Muscle layer of colon (tissue), 2 donors: Measurements from ENCODE around the gene TEKT5.

Experiments used
- H3K27ac ChIP-seq: one replicate; pipeline ENCODE4 v1.7.0; 2013; ENCODE audit warnings: low read depth, mild to moderate bottlenecking, low read length, moderate library complexity
- H3K27me3 ChIP-seq, 2 donors: one replicate each; pipeline ENCODE4 v1.7.0; 2013; ENCODE audit warnings: low read length in 2 of 2, mild to moderate bottlenecking in 2 of 2; ENCODE audit not compliant: insufficient read depth in 2 of 2, control insufficient read depth in 1 of 2
- H3K36me3 ChIP-seq: one replicate; pipeline ENCODE4 v1.7.0; 2013; ENCODE audit warnings: mild to moderate bottlenecking, low read length; ENCODE audit not compliant: insufficient read depth
- H3K4me1 ChIP-seq: one replicate; pipeline ENCODE4 v1.7.0; 2013; ENCODE audit warnings: mild to moderate bottlenecking, low read length; ENCODE audit not compliant: insufficient read depth
- H3K4me3 ChIP-seq, 2 donors: one replicate each; pipeline ENCODE4 v1.7.0; 2013; ENCODE audit warnings: low read length in 2 of 2, low read depth in 1 of 2, mild to moderate bottlenecking in 1 of 2, moderate library complexity in 1 of 2
- H3K9ac ChIP-seq: one replicate; pipeline ENCODE4 v1.7.0; 2013; ENCODE audit warnings: low read length
- H3K9me3 ChIP-seq: one replicate; pipeline ENCODE4 v1.7.0; 2013; ENCODE audit warnings: mild to moderate bottlenecking, low read length
- donor health status: abdominal sarcoma.
- donor health status: Adenocarcinoma of cecum.

TEKT5 gene

DNA sequence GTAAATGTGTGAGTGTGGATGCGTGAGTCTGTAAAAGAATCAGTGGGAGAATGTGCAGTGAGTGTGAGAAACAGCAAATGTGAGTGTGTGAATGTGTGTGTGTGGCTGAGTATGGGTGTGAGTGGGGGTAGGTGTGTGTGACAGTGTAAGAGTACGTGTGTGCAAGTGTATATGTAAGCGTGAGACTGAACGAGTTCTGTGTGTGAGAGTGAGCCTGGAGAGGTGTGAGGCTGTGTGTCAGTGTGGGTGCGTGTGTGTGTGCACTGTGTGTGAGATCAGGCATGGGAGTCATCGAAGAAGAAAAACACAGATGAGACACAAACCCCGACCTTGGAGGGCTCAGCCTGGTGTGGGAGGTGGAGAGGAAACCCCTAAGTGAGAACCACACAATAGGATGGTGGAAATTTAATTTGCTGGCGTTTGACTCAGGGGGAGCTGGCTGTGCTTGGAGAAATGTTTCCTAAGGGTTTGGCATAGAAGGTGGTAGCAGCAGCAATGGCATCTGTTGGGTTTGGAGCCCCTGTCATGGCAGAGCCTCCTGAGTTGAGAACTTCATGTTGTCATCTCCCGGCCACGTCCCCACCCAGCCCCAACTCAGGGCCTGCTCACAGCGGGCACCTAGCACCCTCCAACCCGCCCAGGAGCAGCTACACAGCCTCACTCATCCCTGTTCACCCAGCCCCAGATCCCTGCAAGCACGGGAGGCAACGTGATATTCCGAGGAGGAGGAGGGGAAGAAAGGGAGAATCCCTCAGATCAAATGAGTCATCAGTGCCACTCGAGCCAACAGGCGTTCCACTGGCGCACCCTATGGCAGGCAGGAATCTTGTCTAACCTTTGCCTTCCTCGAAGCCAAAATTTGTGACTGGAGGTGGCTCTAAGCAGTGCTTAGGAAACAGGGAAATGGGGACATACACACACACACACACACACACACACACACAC is 34.6 kb upstream of the TEKT5 start:
- no peaks in the 10 kb centered on the region for H3K4me1 ChIP-seq
- H3K9ac ChIP-seq, result no peak overlapping the region

DNA sequence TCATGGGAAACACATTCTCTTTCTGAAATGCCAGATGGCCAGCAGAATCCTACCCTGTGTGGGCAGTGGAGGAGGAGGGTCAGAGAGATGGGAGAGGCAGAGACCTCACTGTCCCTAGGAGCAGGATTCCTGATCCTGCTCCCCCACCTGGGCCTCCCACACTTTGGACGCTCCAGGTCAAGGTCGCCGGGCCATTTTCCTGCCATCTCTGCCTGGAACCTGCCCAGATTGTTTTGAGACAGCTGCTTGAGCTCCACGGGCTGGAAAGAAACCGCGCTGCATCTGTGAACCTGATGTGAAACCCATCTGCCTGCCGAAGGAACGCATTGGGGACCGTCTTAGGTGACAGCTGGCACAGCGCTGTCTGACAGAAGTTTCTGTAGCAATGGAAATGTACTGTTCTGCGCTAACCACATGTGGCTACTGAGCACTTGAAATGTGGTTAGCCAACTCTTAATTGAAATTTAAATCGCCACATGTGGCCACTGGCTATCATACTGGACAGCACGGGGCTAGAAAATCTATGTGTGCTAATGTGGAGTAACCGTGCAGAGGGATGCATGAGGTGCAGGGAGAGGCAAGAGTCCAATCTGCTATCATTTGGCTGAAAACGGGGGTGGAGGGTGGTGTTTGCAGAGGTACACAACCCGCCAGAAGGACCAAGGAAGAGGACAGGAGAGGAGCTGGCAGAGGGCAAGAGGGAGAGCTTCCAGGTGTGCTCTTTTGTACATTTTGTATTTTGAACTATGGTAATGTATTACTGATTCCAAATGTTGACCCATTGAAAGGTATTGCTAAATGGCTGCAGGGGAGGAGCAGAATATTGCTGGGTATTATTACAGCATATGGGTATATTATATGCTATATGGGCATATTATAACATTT is 33.5 kb upstream of the TEKT5 start:
- Histone ChIP-seq H3K36me3 (no peaks in the 10 kb centered on the region), H3K4me1 (no peaks in the 10 kb centered on the region), H3K9ac (no peak overlapping the region), H3K4me3 (no peak overlapping the region), H3K27me3 (no peaks in the 10 kb centered on the region), H3K27ac (no peak overlapping the region), H3K9me3 (no peaks in the 10 kb centered on the region)

More for the DNA sequence above, 34.6 kb upstream of the TEKT5 start:
- H3K27me3 ChIP-seq, result no peaks in the 10 kb centered on the region
- no peak overlapping the region for H3K4me3 ChIP-seq
- H3K9me3 ChIP-seq, result no peaks in the 10 kb centered on the region
- H3K27ac ChIP-seq, result no peak overlapping the region
- H3K36me3 ChIP-seq, result no peaks in the 10 kb centered on the region

DNA sequence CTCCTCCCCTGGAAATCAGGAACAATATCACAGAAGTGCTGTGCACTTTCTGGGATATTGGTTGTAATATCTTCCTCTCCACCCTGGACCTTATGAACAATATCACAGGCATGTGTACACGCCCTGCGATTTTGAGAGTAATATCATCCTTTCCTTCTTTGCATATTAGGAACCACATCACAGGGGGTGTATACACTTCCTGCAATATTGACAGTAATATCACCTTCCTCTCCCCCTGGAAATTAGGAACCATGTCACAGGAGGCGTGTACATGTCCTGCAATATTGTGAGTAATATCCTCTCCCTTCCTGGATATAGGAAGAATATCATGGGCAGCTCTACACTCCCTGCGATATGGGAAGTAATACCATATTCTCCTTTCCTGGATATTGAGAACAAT is 14.2 kb upstream of the TEKT5 start:
- Histone ChIP-seq H3K9me3 (no peaks in the 10 kb centered on the region), H3K27ac (no peak overlapping the region), H3K4me3 (no peak overlapping the region), H3K4me1 (no peaks in the 10 kb centered on the region), H3K9ac (no peak overlapping the region), H3K36me3 (no peaks in the 10 kb centered on the region), H3K27me3 (no peaks in the 10 kb centered on the region)

DNA sequence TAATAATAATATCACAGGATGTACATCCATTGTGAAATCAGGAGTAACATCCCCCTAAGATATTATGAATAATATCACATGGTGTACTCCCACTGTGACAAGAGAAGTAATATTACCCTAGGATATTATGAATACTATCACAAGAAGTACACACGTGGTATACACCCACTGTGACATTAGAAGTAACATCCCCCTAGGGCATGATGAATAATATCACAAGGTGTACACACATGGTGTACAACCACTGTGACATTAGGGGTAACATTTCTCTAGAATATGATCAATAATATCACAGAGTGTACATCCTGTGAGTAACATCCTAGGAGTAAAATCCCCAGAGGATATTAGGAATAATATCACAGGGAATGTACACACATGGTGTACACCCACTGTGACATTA is 5.0 kb upstream of the TEKT5 start:
- Histone ChIP-seq H3K4me3 (no peak overlapping the region), H3K9ac (no peak overlapping the region), H3K4me1 (no peaks in the 10 kb centered on the region), H3K27me3 (no peaks in the 10 kb centered on the region), H3K36me3 (no peaks in the 10 kb centered on the region), H3K27ac (no peak overlapping the region), H3K9me3 (no peaks in the 10 kb centered on the region)

DNA sequence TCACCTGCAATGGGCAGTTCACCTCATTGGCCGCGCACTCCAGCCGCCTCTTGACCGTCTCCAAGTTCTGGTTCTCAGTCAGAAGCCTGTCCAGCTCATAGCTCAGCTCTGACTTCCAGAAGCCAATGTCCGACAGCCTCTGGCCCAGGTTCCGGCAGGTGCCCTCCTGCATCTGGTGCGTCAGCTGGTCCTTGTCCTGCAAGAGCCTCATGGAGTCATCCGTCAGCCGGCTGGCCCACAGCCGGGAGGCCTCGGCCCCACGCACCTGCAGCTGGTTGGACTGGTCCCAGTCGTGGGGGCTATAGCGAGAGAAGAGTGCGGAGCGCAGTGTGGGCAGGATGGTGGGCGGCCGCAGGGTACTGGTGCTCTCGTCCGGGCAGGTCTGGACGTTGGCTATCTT is 424 bp downstream of the TEKT5 start:
- no peaks in the 10 kb centered on the region for H3K36me3 ChIP-seq
- no peak overlapping the region for H3K27ac ChIP-seq
- H3K4me3 ChIP-seq, result no peak overlapping the region
- H3K9ac ChIP-seq, result no peak overlapping the region
- H3K27me3 ChIP-seq, result no peaks in the 10 kb centered on the region
- no peaks in the 10 kb centered on the region for H3K4me1 ChIP-seq
- no peaks in the 10 kb centered on the region for H3K9me3 ChIP-seq

DNA sequence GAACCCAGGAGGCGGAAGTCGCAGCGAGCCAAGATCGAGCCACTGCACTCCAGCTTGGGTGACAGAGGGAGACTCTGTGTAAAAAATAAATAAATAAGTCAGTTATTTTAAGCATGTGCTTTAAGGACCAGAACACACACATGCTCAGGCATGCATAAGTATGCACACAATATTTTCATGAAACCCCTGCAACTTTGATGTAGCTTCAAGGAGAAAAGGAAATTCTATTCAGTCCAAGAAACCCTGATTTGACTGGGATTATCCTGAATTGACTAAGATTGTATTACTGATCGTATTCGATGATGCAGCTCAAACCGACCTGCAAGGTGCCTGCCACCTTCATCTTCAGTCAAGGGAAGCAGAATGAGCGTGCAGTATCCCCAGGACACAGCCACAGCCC is 841 bp downstream of the TEKT5 start:
- Histone ChIP-seq H3K4me3 (no peak overlapping the region), H3K36me3 (no peaks in the 10 kb centered on the region), H3K27ac (no peak overlapping the region), H3K4me1 (no peaks in the 10 kb centered on the region), H3K9me3 (no peaks in the 10 kb centered on the region), H3K27me3 (no peaks in the 10 kb centered on the region), H3K9ac (no peak overlapping the region)

DNA sequence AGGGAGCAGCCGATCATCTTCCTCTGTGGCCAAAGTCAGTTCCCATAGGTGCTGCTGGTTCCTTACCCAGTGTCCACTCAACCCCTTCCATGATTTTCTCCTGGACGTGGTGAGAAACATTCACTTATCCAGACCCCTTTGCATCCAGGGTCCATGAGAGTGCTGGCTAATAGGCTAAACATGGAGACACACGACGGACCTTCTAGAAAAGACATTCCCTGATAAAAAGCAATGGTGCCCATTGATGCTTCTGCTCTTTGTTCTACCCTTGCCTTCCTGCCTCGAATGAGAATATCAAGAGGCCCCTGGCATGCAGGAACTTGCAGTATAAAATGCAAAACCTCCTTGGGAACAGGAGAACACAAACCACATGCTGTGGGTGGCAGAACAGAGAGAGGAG is 2.3 kb downstream of the TEKT5 start:
- H3K4me3 ChIP-seq, result no peak overlapping the region
- no peak overlapping the region for H3K27ac ChIP-seq
- no peak overlapping the region for H3K9ac ChIP-seq
- H3K27me3 ChIP-seq, result no peaks in the 10 kb centered on the region
- H3K4me1 ChIP-seq, result no peaks in the 10 kb centered on the region
- H3K9me3 ChIP-seq, result no peaks in the 10 kb centered on the region
- no peaks in the 10 kb centered on the region for H3K36me3 ChIP-seq

DNA sequence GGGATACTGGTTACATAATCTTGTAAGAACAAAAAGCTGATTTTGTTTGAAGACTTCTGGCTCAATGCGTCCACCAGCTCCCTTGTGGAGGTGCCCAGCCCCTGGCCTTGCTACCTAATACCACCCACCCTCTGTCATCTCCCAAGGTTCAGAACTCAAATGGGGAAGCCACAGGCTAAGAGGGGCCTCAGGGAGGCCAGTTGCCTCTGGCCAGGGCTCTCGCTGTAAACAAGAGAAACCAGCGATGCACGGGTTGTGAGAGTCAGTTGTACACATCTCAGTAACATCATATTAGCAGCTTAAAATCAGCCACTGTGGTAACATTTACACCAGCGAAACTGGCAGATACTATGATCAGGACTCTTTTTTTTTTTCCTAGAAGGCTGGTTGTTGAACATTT is 6.0 kb downstream of the TEKT5 start:
- no peak overlapping the region for H3K27ac ChIP-seq
- H3K4me1 ChIP-seq, result no peaks in the 10 kb centered on the region
- H3K9me3 ChIP-seq, result no peaks in the 10 kb centered on the region
- H3K36me3 ChIP-seq, result no peaks in the 10 kb centered on the region
- no peaks in the 10 kb centered on the region for H3K27me3 ChIP-seq
- no peak overlapping the region for H3K9ac ChIP-seq
- H3K4me3 ChIP-seq, result no peak overlapping the region

DNA sequence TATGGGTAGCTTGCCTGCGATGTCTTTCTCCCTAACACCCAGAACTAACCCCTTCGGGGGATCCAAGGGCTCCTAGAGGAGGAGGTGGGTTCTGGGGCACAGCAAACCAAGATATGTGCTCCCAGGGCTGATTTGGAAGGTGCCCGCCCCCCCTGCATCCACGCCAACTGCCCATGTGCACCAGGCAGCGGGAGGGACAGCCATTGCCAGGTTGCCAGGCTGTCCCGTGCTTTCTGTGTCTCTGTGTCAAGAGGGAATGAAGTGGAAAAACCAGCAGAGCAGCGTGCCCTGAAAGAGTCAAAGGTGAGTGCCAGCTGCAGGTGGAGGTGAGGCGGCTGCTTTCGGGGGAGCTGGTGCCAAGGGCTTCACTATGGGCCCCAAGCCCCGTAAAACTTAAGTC is 6.4 kb downstream of the TEKT5 start:
- H3K4me1 ChIP-seq, result no peaks in the 10 kb centered on the region
- H3K27me3 ChIP-seq, result no peaks in the 10 kb centered on the region
- H3K9me3 ChIP-seq, result no peaks in the 10 kb centered on the region
- no peak overlapping the region for H3K9ac ChIP-seq
- H3K36me3 ChIP-seq, result no peaks in the 10 kb centered on the region
- H3K4me3 ChIP-seq, result no peak overlapping the region
- H3K27ac ChIP-seq, result no peak overlapping the region

DNA sequence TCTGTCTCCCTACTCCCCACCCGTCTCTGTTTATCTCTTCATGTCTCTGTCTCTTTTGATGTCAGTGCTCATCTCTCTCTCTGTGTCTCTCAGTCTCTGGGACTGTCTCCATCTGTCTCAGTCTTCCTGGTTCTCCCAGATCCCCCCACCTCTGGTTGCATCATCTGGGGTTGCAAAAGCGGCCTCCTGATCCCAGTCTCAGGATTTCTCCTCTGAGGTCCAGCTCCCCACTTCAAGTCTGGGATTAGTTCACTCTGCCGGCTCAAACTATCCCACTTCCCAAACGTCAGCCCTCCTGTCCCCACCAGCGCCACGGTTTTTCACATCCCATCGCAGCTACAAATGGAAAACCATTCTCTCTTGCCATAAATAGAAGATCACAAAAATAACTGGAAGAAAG is 9.0 kb downstream of the TEKT5 start:
- Histone ChIP-seq H3K27ac (no peak overlapping the region), H3K36me3 (no peaks in the 10 kb centered on the region), H3K27me3 (no peaks in the 10 kb centered on the region), H3K9me3 (no peaks in the 10 kb centered on the region), H3K9ac (no peak overlapping the region), H3K4me1 (no peaks in the 10 kb centered on the region), H3K4me3 (no peak overlapping the region)

DNA sequence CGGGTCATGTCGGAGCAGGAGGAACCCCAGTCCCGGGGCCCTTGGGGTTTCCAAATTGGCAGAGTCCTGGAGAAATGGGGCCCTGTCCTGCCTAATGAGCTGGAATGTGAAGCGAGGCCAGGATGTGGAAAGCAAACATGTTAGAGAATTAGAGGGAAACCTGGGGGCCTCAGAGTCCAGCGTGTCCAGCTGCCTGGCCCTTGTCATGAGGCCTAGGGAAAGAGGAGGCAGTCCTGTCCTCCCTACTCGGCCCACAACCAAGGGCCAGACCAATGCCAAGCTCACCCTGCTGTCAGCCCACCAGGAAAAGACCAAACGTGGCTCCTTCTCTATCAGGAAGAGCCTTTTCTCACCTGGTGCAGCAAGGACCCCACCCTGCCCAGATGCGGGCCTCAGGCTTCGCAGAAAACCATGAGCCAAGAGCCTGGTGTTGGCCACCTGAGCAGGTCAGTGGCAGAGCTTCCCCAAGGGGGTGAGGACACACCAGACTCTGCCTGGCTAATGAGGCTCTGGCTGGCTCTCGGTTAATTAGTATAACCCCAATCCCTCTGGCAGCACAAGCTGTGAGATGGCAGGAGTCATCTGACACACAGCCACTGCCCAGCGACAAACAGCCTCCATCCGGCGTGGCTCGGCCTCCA is 10.1 kb downstream of the TEKT5 start:
- H3K9ac ChIP-seq, result no peak overlapping the region
- H3K36me3 ChIP-seq, result no peaks in the 10 kb centered on the region
- no peak overlapping the region for H3K4me3 ChIP-seq
- no peaks in the 10 kb centered on the region for H3K27me3 ChIP-seq
- H3K9me3 ChIP-seq, result no peaks in the 10 kb centered on the region
- no peak overlapping the region for H3K27ac ChIP-seq
- no peaks in the 10 kb centered on the region for H3K4me1 ChIP-seq
